A673 (cell line): Measurements from ENCODE around the gene PDCD1. TPM values are rescaled to one million over a fixed set of nuclear protein-coding genes. Genes with fewer than 3 reads are reported as not detected.
A peak's percentile ranks its signal among the peaks of the same experiment; 100 is the strongest.

Experiments
- BruUV-seq: library from RNA; stranded (reverse); fragments of 400-500 nt; replicated peaks from 2 replicates; lab custom pipeline; 2021; lab: Mats Ljungman, UMichigan
- CTCF ChIA-PET: fragments of 300-600 bp; sonication (Branson Sonifier 250); formaldehyde crosslinking; loops from one replicate; lab custom pipeline; 2022; ENCODE audit warnings: antibody characterized with exemption; lab: Charles Lee
- POLR2A ChIA-PET: fragments of 300-600 bp; sonication (Branson Sonifier 250); formaldehyde crosslinking; loops from one replicate; lab custom pipeline; 2022; ENCODE audit warnings: antibody characterized with exemption; ENCODE audit not compliant: low non-redundant PET; lab: Charles Lee
- DNase-seq: peaks from one replicate; pipeline ENCODE4 v3.0.0-alpha.2; 2015; ENCODE audit warnings: low spot score
- H3K27ac ChIP-seq: fragments of 200-600 bp; sonication (generic); 2 replicates; pipeline ENCODE4 v1.5.1; 2016; ENCODE audit warnings: mixed run types, low read depth, mild to moderate bottlenecking, mixed read lengths, antibody characterized with exemption, low read length; ENCODE audit not compliant: poor library complexity, severe bottlenecking
- H3K27me3 ChIP-seq: fragments of 200-600 bp; sonication (generic); replicated peaks from 2 replicates; pipeline ENCODE4 v1.6.1; 2017; ENCODE audit warnings: mixed run types, low read depth, mild to moderate bottlenecking, mixed read lengths, antibody characterized with exemption, low read length; ENCODE audit not compliant: insufficient read depth, poor library complexity
- H3K36me3 ChIP-seq: fragments of 200-600 bp; sonication (generic); 2 replicates; pipeline ENCODE4 v1.6.1; 2016; ENCODE audit warnings: mixed run types, mild to moderate bottlenecking, mixed read lengths, antibody characterized with exemption, low read length; ENCODE audit not compliant: insufficient read depth, poor library complexity, severe bottlenecking
- H3K4me1 ChIP-seq: fragments of 200-600 bp; sonication (generic); 2 replicates; pipeline ENCODE4 v1.6.1; 2017; ENCODE audit warnings: mixed run types, mild to moderate bottlenecking, mixed read lengths, antibody characterized with exemption, low read length; ENCODE audit not compliant: insufficient read depth, poor library complexity, severe bottlenecking
- H3K4me3 ChIP-seq: fragments of 200-600 bp; sonication (generic); 2 replicates; pipeline ENCODE4 v1.5.1; 2016; ENCODE audit warnings: low read depth, mixed run types, mild to moderate bottlenecking, mixed read lengths, low read length; ENCODE audit not compliant: poor library complexity, severe bottlenecking
- H3K9me3 ChIP-seq: fragments of 200-600 bp; sonication (generic); 2 replicates; pipeline ENCODE4 v1.6.1; 2016; ENCODE audit warnings: mixed run types, low read depth, mild to moderate bottlenecking, mixed read lengths, antibody characterized with exemption, low read length; ENCODE audit not compliant: poor library complexity, severe bottlenecking
- EZH2 ChIP-seq: fragments of 200-600 bp; sonication (generic); IDR thresholded peaks from 2 replicates; pipeline ENCODE4 v1.6.1; 2017; ENCODE audit warnings: borderline replicate concordance, low read depth, mild to moderate bottlenecking, mixed read lengths, antibody characterized with exemption, low read length; ENCODE audit not compliant: poor library complexity, severe bottlenecking
- intact Hi-C: fragments of 100-400 bp; cut with micrococcal nuclease; formaldehyde crosslinking; loops from one replicate; pipeline ENCODE4 v1.10.0; 2022; ENCODE audit not compliant: unreplicated experiment
- total RNA-seq: library from RNA; stranded (reverse); gene quantifications from 2 replicates; pipeline ENCODE4 v1.2.3, GENCODE V29; 2021
- TF ChIP-seq, protein P1 (sequence below): fragments of 300-800, 200-600 bp; sonication (generic); conservative IDR thresholded peaks from 2 replicates; pipeline ENCODE4 v1.5.1; 2017; ENCODE audit warnings: low read depth, mild to moderate bottlenecking, antibody characterized with exemption, low read length, moderate library complexity, mixed read lengths

Gene PDCD1
- total RNA-seq, 1 experiment from 2014 or later, result 0.34 TPM

DNA sequence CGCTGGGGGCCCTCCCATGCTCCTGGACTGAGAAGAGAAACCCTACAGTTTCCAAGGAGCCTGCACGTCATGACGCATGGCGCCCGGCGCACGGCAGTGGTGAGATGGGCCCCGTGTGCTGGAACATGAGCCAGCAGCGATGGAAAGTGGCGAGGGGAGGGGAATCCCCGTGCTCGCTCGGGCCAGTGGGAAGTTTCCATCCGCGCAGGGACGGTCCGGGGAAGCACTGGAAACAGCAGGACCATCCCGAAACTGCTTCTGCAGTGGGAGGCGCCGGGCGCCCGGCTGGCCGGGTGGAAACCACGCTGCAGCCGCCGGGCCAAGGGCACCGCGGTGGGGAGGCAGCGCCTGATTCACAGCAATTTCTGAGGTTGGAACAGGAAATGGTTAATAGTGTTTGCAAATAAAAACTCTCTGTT lies 4.9 kb upstream of the PDCD1 start:
- Histone ChIP-seq H3K27me3 (no peaks in the 10 kb centered on the region), H3K4me1 (peaks cover 33% of the 10 kb centered on the region), H3K36me3 (no peaks in the 10 kb centered on the region), H3K4me3 (no peak overlapping the region), H3K9me3 (no peaks in the 10 kb centered on the region), H3K27ac (no peak overlapping the region)
- BruUV-seq, result no TSS peak
- TF ChIP-seq EZH2, result no peak
- TF ChIP-seq, protein P1, sequence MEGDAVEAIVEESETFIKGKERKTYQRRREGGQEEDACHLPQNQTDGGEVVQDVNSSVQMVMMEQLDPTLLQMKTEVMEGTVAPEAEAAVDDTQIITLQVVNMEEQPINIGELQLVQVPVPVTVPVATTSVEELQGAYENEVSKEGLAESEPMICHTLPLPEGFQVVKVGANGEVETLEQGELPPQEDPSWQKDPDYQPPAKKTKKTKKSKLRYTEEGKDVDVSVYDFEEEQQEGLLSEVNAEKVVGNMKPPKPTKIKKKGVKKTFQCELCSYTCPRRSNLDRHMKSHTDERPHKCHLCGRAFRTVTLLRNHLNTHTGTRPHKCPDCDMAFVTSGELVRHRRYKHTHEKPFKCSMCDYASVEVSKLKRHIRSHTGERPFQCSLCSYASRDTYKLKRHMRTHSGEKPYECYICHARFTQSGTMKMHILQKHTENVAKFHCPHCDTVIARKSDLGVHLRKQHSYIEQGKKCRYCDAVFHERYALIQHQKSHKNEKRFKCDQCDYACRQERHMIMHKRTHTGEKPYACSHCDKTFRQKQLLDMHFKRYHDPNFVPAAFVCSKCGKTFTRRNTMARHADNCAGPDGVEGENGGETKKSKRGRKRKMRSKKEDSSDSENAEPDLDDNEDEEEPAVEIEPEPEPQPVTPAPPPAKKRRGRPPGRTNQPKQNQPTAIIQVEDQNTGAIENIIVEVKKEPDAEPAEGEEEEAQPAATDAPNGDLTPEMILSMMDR, result no peak
- intact Hi-C loops, result loop anchor here (5.0 kb wide), 1 partner anchor 51 kb away; no protein-coding TSS in a partner anchor
- peak; percentile 51 for DNase-seq
- CTCF ChIA-PET, result no interaction called here
- POLR2A ChIA-PET, result no interaction called here

DNA sequence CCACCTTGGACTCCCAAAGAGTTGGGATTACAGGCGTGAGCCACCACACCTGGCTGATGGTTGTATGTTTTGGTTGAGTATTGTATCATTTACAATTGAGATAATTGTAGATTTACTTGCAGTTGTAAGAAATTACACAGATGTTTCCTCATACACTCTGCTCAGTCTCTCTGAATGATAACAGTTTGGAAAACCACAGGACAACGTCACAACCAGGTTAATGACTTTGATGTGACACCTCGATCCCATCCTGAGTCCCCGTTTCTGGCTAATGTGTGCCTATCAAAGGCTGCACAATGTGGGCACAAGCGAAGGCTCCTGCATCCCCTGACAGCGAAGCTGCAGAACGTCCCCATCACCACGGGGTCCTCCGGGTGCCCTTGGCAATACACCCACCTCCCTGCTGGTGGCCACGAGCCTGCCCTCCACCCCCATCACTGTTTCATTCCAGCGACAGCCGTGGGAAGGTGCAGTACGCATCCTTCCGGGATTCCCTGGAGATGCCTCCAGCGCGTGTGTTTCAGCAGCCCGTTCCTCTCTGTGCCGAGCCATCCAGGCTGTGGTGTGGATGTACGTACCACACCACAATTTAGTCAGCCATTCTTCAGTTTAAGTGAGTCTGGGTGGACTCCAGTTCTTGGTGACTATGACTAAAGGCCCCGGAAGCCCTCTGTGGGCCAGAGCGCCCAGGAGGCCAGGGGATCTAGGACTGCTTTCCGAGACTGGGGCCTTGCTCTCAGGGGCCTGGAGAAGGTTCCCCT lies 4.3 kb upstream of the PDCD1 start:
- ChIA-PET POLR2A (no interaction called here), CTCF (no interaction called here)
- H3K4me1 ChIP-seq, result peaks cover 31% of the 10 kb centered on the region
- no peaks in the 10 kb centered on the region for H3K36me3 ChIP-seq
- intact Hi-C loops, result loop anchor here (5.0 kb wide), 1 partner anchor 51 kb away; no protein-coding TSS in a partner anchor
- no peak overlapping the region for H3K4me3 ChIP-seq
- no peak for DNase-seq
- TF ChIP-seq, protein P1, result no peak
- no peak for TF ChIP-seq EZH2
- H3K9me3 ChIP-seq, result no peaks in the 10 kb centered on the region
- BruUV-seq, result no TSS peak
- no peak overlapping the region for H3K27ac ChIP-seq
- no peaks in the 10 kb centered on the region for H3K27me3 ChIP-seq

DNA sequence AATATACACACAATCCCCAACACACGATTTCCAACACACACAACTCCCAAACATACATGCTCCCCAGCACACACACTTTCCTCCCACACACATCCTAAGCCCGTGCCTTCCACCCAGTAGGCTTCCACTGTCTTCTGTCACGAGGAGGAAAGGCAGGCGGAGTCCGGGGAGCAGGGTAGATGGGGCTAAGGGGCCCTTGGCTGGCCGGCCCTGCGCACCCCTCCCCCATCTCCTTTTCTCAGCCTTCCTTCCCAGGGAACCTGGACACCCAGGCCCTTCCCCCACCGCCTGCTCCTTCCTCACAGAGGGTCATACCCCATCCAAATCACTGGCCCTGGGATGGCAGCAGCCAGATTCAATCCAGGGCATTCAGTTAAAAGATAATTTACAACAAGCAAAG lies 3.4 kb upstream of the PDCD1 start:
- TF ChIP-seq EZH2, result no peak
- TF ChIP-seq, protein P1, result no peak

More for the DNA sequence above, 3.4 kb upstream of the PDCD1 start:
- CTCF ChIA-PET, result no interaction called here
- no TSS peak for BruUV-seq
- H3K9me3 ChIP-seq, result no peaks in the 10 kb centered on the region
- H3K27ac ChIP-seq, result no peak overlapping the region
- no peak for DNase-seq
- H3K4me1 ChIP-seq, result peaks cover 31% of the 10 kb centered on the region
- H3K27me3 ChIP-seq, result no peaks in the 10 kb centered on the region
- intact Hi-C loops, result loop anchor here (5.0 kb wide), 1 partner anchor 50 kb away; no protein-coding TSS in a partner anchor
- H3K4me3 ChIP-seq, result no peak overlapping the region
- no peaks in the 10 kb centered on the region for H3K36me3 ChIP-seq
- POLR2A ChIA-PET, result no interaction called here
